Measurements from ENCODE around the gene NPLOC4.

The NPLOC4 gene

GRCh38 chr17:81660441-81660840, 23.5 kb upstream of the NPLOC4 start:
- DNase-seq, result no peak

GRCh38 chr17:81659038-81659437, 22.1 kb upstream of the NPLOC4 start:
- DNase-seq, result no peak

- no peak for DNase-seq
Observed at GRCh38 chr17:81656835-81657234, 19.9 kb upstream of the NPLOC4 start.

- DNase-seq, result no peak
Observed at GRCh38 chr17:81656118-81656743, 19.3 kb upstream of the NPLOC4 start, which contains the start of gene PDE6G. Gene PDE6G, minus strand, starts transcription at chr17:81656542. Its CDS starts 3,237 bp downstream, at chr17:81653305.

GRCh38 chr17:81655378-81656117, 18.6 kb upstream of the NPLOC4 start:
- DNase-seq, result no peak

- peak; percentile 80 for DNase-seq
Observed at GRCh38 chr17:81652906-81653771, 16.2 kb upstream of the NPLOC4 start.

- no peak for DNase-seq
Observed at GRCh38 chr17:81651692-81652091, 14.8 kb upstream of the NPLOC4 start.

GRCh38 chr17:81650951-81651350, 14.0 kb upstream of the NPLOC4 start:
- no peak for DNase-seq

GRCh38 chr17:81648707-81649085, 11.8 kb upstream of the NPLOC4 start:
- DNase-seq, result no peak

GRCh38 chr17:81648013-81648706, 11.2 kb upstream of the NPLOC4 start:
- no peak for DNase-seq

GRCh38 chr17:81647640-81648012, 10.7 kb upstream of the NPLOC4 start:
- DNase-seq, result no peak

- DNase-seq, result no peak
Observed at GRCh38 chr17:81646869-81647600, 10.1 kb upstream of the NPLOC4 start.

GRCh38 chr17:81644976-81645952, 8.4 kb upstream of the NPLOC4 start:
- DNase-seq, result no peak

GRCh38 chr17:81644496-81644895, 7.6 kb upstream of the NPLOC4 start:
- no peak for DNase-seq

GRCh38 chr17:81641825-81642489, 5.0 kb upstream of the NPLOC4 start:
- peak; percentile 92 for DNase-seq

- no peak for DNase-seq
Observed at GRCh38 chr17:81640011-81640410, 3.1 kb upstream of the NPLOC4 start.

- no peak for DNase-seq
Observed at GRCh38 chr17:81638683-81639082, 1.8 kb upstream of the NPLOC4 start.

- DNase-seq, result no peak
Observed at GRCh38 chr17:81635973-81636504, 873 bp downstream of the NPLOC4 start.

GRCh38 chr17:81635431-81635830, 1.5 kb downstream of the NPLOC4 start:
- no peak for DNase-seq

- no peak for DNase-seq
Observed at GRCh38 chr17:81631482-81631881, 5.4 kb downstream of the NPLOC4 start.
